Caki2 (cell line): Measurements from ENCODE around the gene SETMAR. TPM values are rescaled to one million over a fixed set of nuclear protein-coding genes. Genes with fewer than 3 reads are reported as not detected.
"Not testable (repeated sequence)": the region's sequence is repeated elsewhere in the genome, so short reads cannot be mapped to it uniquely, and the experiment has no call there.

Source experiments
- DNase-seq: peaks from one replicate; pipeline ENCODE4 v3.0.0-alpha.2; 2015; ENCODE audit warnings: low read depth
- in situ Hi-C: cut with HindIII; loops from 2 replicates; pipeline ENCODE4 v1.10.0; 2016; ENCODE audit warnings: low sequenced_read_pairs, low pct_unique_long_range_greater_than_20kb, mixed read lengths
- total RNA-seq: library from RNA; depleted of rRNA; stranded (reverse); fragments of >200 nt; shearing (Covaris generic); gene quantifications from 2 replicates; pipeline ENCODE4 v1.2.3, GENCODE V29; 2014; ENCODE audit warnings: low replicate concordance

Gene SETMAR
- total RNA-seq, 1 experiment from 2014 or later, result 7.8 TPM

- no peak for DNase-seq
- in situ Hi-C loops, result no loop called here
These were observed 6.4 kb downstream of the SETMAR start for GRCh38 chr3:4309491-4310128.

- in situ Hi-C loops, result no loop called here
- DNase-seq, result no peak
These were observed 7.8 kb downstream of the SETMAR start for GRCh38 chr3:4310971-4311370.

- in situ Hi-C loops, result no loop called here
- DNase-seq, result no peak
These were observed 8.3 kb downstream of the SETMAR start for GRCh38 chr3:4311496-4311895.

GRCh38 chr3:4313606-4314293 is 10.6 kb downstream of the SETMAR start:
- DNase-seq, result no peak
- in situ Hi-C loops, result no loop called here

- in situ Hi-C loops, result no loop called here
- no peak for DNase-seq
These were observed 11.5 kb downstream of the SETMAR start for GRCh38 chr3:4314688-4315087.

- no peak for DNase-seq
- in situ Hi-C loops, result no loop called here
These were observed 17.1 kb downstream of the SETMAR start for GRCh38 chr3:4320096-4320911.

GRCh38 chr3:4321732-4322131 is 18.6 kb downstream of the SETMAR start:
- DNase-seq, result no peak
- in situ Hi-C loops, result no loop called here

- no peak for DNase-seq
- in situ Hi-C loops, result no loop called here
These were observed 19.5 kb downstream of the SETMAR start for GRCh38 chr3:4322635-4323034.

- no peak for DNase-seq
- in situ Hi-C loops, result no loop called here
These were observed 20.3 kb downstream of the SETMAR start for GRCh38 chr3:4323246-4324027.

- no peak for DNase-seq
- in situ Hi-C loops, result no loop called here
These were observed 23.7 kb downstream of the SETMAR start for GRCh38 chr3:4326868-4327267.

GRCh38 chr3:4329806-4330205 is 26.6 kb downstream of the SETMAR start:
- in situ Hi-C loops, DNase-seq: not testable (repeated sequence)

GRCh38 chr3:4332111-4332510 is 28.9 kb downstream of the SETMAR start:
- no peak for DNase-seq
- in situ Hi-C loops, result no loop called here

GRCh38 chr3:4332574-4332973 is 29.4 kb downstream of the SETMAR start:
- no peak for DNase-seq
- in situ Hi-C loops, result no loop called here

GRCh38 chr3:4332991-4333390 is 29.8 kb downstream of the SETMAR start:
- DNase-seq, result no peak

GRCh38 chr3:4334548-4334947 is 31.4 kb downstream of the SETMAR start:
- no peak for DNase-seq
- in situ Hi-C loops, result no loop called here

More at GRCh38 chr3:4332991-4333390, 29.8 kb downstream of the SETMAR start:
- in situ Hi-C loops, result no loop called here

GRCh38 chr3:4335840-4336562 is 32.8 kb downstream of the SETMAR start:
- in situ Hi-C loops, result no loop called here
- no peak for DNase-seq

- in situ Hi-C loops, result no loop called here
- no peak for DNase-seq
These were observed 33.8 kb downstream of the SETMAR start for GRCh38 chr3:4336850-4337546.
